ENCODE results near the gene LARP1.

- TF ChIP-seq RXRA (IDR thresholded peaks at IDR 0.05) (no peak), CTCF (IDR thresholded peaks at IDR 0.05; ENCODE audit: low read depth, low read length, missing input control) (no peak), YY1 (IDR thresholded peaks at IDR 0.05) (no peak), REST (IDR thresholded peaks at IDR 0.05) (no peak), SP1 (IDR thresholded peaks at IDR 0.05) (no peak)
Measured at GRCh38 chr5:154794525-154795234, 39.5 kb downstream of the LARP1 start.

Data from liver (tissue), 3 donors.